SK-N-SH treated with all-trans-retinoic acid at 6 μM for 48 hours (cell line): ENCODE results near the gene AP4E1.

Experiments
- ATAC-seq: fragments of 200-7000 bp; cut with Tn5 transposase; 3 replicates; pipeline ENCODE4 v1.9.1; 2020; ENCODE audit warnings: mild to moderate bottlenecking, moderate library complexity
- ARNTL ChIP-seq: fragments of 450-650 bp; formaldehyde crosslinking; IDR thresholded peaks from 2 replicates; pipeline ENCODE4 v1.5.0; 2020; ENCODE audit warnings: low read depth, mild to moderate bottlenecking, moderate library complexity, borderline replicate concordance
- BACH2 ChIP-seq: fragments of 250-450 bp; sonication (Bioruptor Pico); IDR thresholded peaks from 2 replicates; pipeline ENCODE4 v1.9.0; 2021; ENCODE audit warnings: mild to moderate bottlenecking, borderline replicate concordance
- CREB5 ChIP-seq: fragments of 250-450 bp; sonication (Bioruptor Pico); IDR thresholded peaks from 2 replicates; pipeline ENCODE4 v1.5.1; 2020; ENCODE audit warnings: low read depth, mild to moderate bottlenecking, moderate library complexity
- CSDC2 ChIP-seq: fragments of 250-450 bp; sonication (Bioruptor Pico); IDR thresholded peaks from 2 replicates; pipeline ENCODE4 v1.5.0; 2020; ENCODE audit warnings: mild to moderate bottlenecking, moderate library complexity
- CSRNP3 ChIP-seq: fragments of 250-450 bp; sonication (Bioruptor Pico); IDR thresholded peaks from 2 replicates; pipeline ENCODE4 v1.5.1; 2021; ENCODE audit warnings: mild to moderate bottlenecking, moderate library complexity
- ESRRG ChIP-seq: fragments of 250-450 bp; sonication (Bioruptor Pico); IDR thresholded peaks from 2 replicates; pipeline ENCODE4 v1.6.1; 2021; ENCODE audit warnings: mild to moderate bottlenecking
- GLIS3 ChIP-seq: fragments of 250-450 bp; sonication (Bioruptor Pico); IDR thresholded peaks from 2 replicates; pipeline ENCODE4 v1.5.0; 2020; ENCODE audit warnings: mild to moderate bottlenecking, moderate library complexity
- ISL1 ChIP-seq: fragments of 250-450 bp; sonication (Bioruptor Pico); IDR thresholded peaks from 2 replicates; pipeline ENCODE4 v2.1.2; 2022; ENCODE audit warnings: mild to moderate bottlenecking, moderate library complexity
- OSR1 ChIP-seq: fragments of 250-450 bp; sonication (Bioruptor Pico); IDR thresholded peaks from 2 replicates; pipeline ENCODE4 v1.8.0; 2022; ENCODE audit warnings: moderate library complexity, mild to moderate bottlenecking, inconsistent platforms
- PATZ1 ChIP-seq: fragments of 250-450 bp; sonication (Bioruptor Pico); IDR thresholded peaks from 2 replicates; pipeline ENCODE4 v1.8.0; 2020; ENCODE audit warnings: mild to moderate bottlenecking, moderate library complexity, borderline replicate concordance
- POU6F1 ChIP-seq: fragments of 250-450 bp; sonication (Bioruptor Pico); IDR thresholded peaks from 2 replicates; pipeline ENCODE4 v1.8.0; 2021; ENCODE audit warnings: low read depth, mild to moderate bottlenecking, moderate library complexity, borderline replicate concordance
- PPARA ChIP-seq: fragments of 250-450 bp; sonication (Bioruptor Pico); IDR thresholded peaks from 2 replicates; pipeline ENCODE4 v1.5.0; 2020; ENCODE audit warnings: mild to moderate bottlenecking, borderline replicate concordance
- SNAI2 ChIP-seq: fragments of 250-450 bp; sonication (Bioruptor Pico); IDR thresholded peaks from 2 replicates; pipeline ENCODE4 v1.5.0; 2020; ENCODE audit warnings: mild to moderate bottlenecking, moderate library complexity
- TCF4 ChIP-seq: fragments of 250-450 bp; sonication (Bioruptor Pico); IDR thresholded peaks from 2 replicates; pipeline ENCODE4 v1.8.0; 2021; ENCODE audit warnings: mild to moderate bottlenecking, moderate library complexity, borderline replicate concordance
- TOX ChIP-seq: fragments of 250-450 bp; sonication (Bioruptor Pico); IDR thresholded peaks from 2 replicates; pipeline ENCODE4 v1.8.0; 2021; ENCODE audit warnings: mild to moderate bottlenecking, moderate library complexity, borderline replicate concordance
- TSHZ2 ChIP-seq: fragments of 250-450 bp; sonication (Bioruptor Pico); IDR thresholded peaks from 2 replicates; pipeline ENCODE4 v1.5.0; 2020; ENCODE audit warnings: mild to moderate bottlenecking, moderate library complexity
- ZC3H10 ChIP-seq: fragments of 250-450 bp; sonication (Bioruptor Pico); IDR thresholded peaks from 2 replicates; pipeline ENCODE4 v1.5.1; 2021; ENCODE audit warnings: mild to moderate bottlenecking, moderate library complexity
- ZFP30 ChIP-seq: fragments of 450-650 bp; formaldehyde crosslinking; IDR thresholded peaks from 2 replicates; pipeline ENCODE4 v1.5.0; 2022; ENCODE audit warnings: mild to moderate bottlenecking, moderate library complexity
- ZNF565 ChIP-seq: fragments of 450-650 bp; formaldehyde crosslinking; conservative IDR thresholded peaks from 2 replicates; pipeline ENCODE4 v1.5.0; 2020; ENCODE audit warnings: low read depth, mild to moderate bottlenecking, moderate library complexity
- ZNF8 ChIP-seq: fragments of 450-650 bp; formaldehyde crosslinking; IDR thresholded peaks from 2 replicates; pipeline ENCODE4 v1.5.0; 2020; ENCODE audit warnings: mild to moderate bottlenecking, moderate library complexity

AP4E1 gene

GRCh38 chr15:50865515-50866353, 42.7 kb upstream of the AP4E1 start:
- no peak for ATAC-seq
- TF ChIP-seq PPARA (CRISPR knock-in tag) (no peak), ZNF8 (CRISPR knock-in tag) (no peak), ZNF565 (CRISPR knock-in tag) (no peak), CSDC2 (no peak), PATZ1 (no peak), OSR1 (no peak), TCF4 (CRISPR knock-in tag) (no peak), GLIS3 (CRISPR knock-in tag) (no peak), SNAI2 (CRISPR knock-in tag) (no peak), POU6F1 (CRISPR knock-in tag) (no peak), BACH2 (no peak), CSRNP3 (CRISPR knock-in tag) (no peak), ESRRG (CRISPR knock-in tag) (no peak), ZFP30 (CRISPR knock-in tag) (no peak)

GRCh38 chr15:50871832-50872231, 36.7 kb upstream of the AP4E1 start:
- no peak for ATAC-seq
- TF ChIP-seq TSHZ2 (CRISPR knock-in tag) (no peak), TOX (CRISPR knock-in tag) (no peak), PATZ1 (no peak), ESRRG (CRISPR knock-in tag) (no peak), PPARA (CRISPR knock-in tag) (no peak), TCF4 (CRISPR knock-in tag) (no peak), ZNF8 (CRISPR knock-in tag) (no peak), CREB5 (CRISPR knock-in tag) (no peak), ARNTL (no peak), OSR1 (no peak), ZC3H10 (CRISPR knock-in tag) (no peak), ISL1 (no peak)
